Rectal smooth muscle tissue (tissue), 1 donor: Measurements from ENCODE around the gene S100A11.

ENCODE experiments used
- H3K27ac ChIP-seq: one replicate; pipeline ENCODE4 v1.7.0; 2013; ENCODE audit warnings: low read depth, low read length, inconsistent platforms
- H3K27me3 ChIP-seq: one replicate; pipeline ENCODE4 v1.7.0; 2013; ENCODE audit warnings: low read length; ENCODE audit not compliant: control insufficient read depth, insufficient read depth
- H3K36me3 ChIP-seq: one replicate; pipeline ENCODE4 v1.7.0; 2013; ENCODE audit warnings: low read length; ENCODE audit not compliant: control insufficient read depth, insufficient read depth
- H3K4me1 ChIP-seq: one replicate; pipeline ENCODE4 v1.7.0; 2013; ENCODE audit warnings: low read length; ENCODE audit not compliant: control insufficient read depth, insufficient read depth
- H3K4me3 ChIP-seq: one replicate; pipeline ENCODE4 v1.7.0; 2013; ENCODE audit warnings: low read length
- H3K9ac ChIP-seq: one replicate; pipeline ENCODE4 v1.7.0; 2013; ENCODE audit warnings: low read length

Gene S100A11

DNA sequence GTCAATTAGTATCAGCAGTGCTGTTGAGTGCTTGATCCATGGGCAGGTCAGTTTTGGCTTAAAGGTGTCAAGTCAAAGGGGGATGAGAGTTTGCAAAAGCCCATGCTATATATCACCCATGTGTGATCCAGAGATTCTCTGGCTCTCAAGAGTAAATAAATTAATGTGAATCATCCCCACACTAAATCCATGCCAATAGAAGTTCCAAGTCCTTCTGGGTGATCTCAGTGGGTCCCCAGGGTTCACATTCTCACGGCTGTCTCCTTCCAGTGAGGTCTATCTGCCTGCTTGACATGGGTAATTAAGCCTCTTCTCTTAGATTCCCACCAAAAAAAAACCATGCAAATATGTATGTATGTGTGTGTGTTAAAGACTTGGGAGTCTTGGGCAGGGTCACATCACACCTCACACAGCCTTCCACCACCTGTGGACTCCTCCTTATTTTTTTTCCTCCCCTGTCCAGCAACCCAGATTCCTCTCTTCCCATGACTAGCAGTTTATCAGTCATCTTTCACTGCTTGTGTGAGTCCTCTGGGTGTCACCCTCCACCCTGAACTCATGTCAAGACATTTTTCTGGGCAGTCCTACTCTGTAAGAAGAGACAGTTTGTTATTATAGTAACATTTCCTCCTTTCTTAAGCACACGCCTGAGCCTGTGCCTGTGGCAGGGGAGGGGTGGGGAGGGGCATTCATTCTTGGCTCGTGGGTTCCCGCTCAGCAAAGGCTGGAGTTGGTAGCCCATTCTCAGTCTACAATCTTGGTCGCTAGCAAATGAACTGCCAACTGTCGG, 14.3 kb upstream of the S100A11 start:
- H3K4me1 ChIP-seq: peaks cover 15% of the 10 kb centered on the region
- no peak overlapping the region for H3K9ac ChIP-seq
- no peaks in the 10 kb centered on the region for H3K36me3 ChIP-seq
- no peak overlapping the region for H3K4me3 ChIP-seq
- peaks cover 5% of the 10 kb centered on the region for H3K27me3 ChIP-seq
- no peak overlapping the region for H3K27ac ChIP-seq

DNA sequence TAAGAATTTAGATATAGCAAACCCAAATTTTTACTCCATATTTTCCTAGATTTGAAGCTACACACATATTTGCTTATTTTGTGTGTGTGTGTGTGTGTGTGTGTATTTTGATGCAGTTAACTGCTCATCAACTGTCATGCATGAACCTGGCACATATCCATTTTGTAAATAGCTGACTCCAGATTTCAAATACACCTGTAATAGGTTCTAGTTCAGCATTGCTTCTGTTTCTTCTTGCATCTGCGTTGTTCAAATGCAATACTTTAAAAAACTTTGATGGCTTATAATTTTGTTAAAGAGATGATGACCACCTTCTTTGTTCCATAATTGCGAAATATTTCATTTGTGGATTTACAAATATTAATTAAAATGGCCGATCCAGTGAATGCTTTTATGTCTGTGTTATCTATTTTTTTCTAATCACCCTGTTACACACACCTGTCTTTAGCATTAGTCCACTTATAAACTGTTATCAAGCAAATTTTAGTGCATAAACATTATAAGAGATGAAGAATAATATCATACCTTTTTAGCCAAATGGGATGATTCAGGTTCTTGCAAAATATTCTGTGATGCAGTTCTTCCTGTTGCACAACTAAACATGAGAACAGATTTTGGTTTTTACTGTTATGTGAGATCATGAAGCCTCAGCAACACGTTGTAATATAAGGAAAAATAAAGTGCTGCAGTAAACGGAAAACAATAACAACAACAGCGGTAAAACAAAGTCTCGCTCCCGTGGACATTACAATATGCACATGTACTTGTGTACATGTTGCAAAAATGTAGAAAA, 12.7 kb upstream of the S100A11 start:
- Histone ChIP-seq H3K4me3 (no peak overlapping the region), H3K36me3 (no peaks in the 10 kb centered on the region), H3K27ac (no peak overlapping the region), H3K4me1 (peaks cover 15% of the 10 kb centered on the region), H3K27me3 (peaks cover 5% of the 10 kb centered on the region), H3K9ac (no peak overlapping the region)

DNA sequence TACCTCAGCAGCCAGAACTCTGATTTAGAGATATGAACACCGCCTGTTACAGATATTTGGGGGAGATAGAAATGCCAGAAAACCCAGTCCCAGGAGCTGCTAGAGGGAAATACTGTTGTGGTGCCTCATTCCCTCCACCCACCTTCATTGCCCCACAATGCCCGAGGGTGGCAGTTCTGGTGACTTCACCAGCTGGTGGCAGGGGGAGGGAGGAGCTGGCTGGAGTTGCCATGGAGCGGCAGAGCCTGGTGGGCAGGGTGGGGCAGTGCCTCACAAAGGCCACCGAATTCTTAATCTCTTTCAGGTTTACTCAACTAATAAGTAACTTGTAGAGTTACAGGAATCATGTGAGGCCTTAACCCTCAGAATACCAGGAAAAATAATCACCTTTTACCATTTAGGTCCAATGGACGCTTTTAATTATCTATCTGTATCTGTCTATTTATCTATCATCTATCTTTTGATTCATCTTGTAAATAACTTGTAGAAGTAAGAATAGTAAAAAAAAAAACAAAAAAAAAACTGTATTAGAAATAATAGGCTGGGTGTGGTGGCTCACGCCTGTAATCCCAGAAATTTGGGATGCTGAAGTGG, 11.7 kb upstream of the S100A11 start:
- Histone ChIP-seq H3K36me3 (no peaks in the 10 kb centered on the region), H3K9ac (no peak overlapping the region), H3K27me3 (peaks cover 3% of the 10 kb centered on the region), H3K27ac (peak overlapping the region; percentile 92), H3K4me3 (peak overlapping the region; percentile 11), H3K4me1 (peaks cover 15% of the 10 kb centered on the region)

DNA sequence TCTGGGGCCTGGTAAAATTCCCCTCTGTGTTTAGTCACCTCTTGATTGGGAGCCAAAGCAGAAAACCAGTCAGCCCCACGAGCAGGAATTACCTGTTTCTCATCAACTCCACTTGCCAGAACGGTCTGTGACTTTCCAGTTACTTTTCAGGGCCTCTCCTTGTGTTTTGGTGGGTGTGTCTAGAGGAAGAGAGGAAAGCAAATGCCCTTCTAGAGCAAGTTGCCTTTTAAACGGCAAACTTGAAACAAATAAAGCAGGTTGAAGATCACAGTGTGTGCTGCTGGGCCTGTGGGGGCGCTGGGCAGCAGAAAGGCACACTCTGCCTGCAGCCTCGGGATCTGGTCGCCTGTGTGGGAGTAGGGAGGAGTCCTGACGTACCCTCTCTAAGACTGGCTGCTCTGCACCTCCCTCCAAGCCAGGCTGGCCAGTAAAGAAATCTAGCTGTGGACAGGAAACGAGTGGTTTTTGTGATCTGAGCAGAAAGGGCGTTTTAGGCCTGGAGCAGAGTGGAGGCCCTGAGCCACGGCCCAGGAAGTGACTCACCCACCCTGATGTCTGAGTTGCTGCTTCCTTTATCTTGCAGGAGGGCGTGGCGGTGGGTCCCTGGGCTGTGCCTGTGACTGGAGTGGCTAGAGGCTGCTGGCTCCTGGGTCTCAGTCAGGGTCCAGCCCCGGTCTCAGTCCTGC, 11.1 kb upstream of the S100A11 start:
- Histone ChIP-seq H3K27ac (peak overlapping the region; percentile 92), H3K4me1 (peaks cover 15% of the 10 kb centered on the region), H3K4me3 (peak overlapping the region; percentile 34), H3K9ac (peak overlapping the region; percentile 60), H3K27me3 (no peaks in the 10 kb centered on the region), H3K36me3 (no peaks in the 10 kb centered on the region)

DNA sequence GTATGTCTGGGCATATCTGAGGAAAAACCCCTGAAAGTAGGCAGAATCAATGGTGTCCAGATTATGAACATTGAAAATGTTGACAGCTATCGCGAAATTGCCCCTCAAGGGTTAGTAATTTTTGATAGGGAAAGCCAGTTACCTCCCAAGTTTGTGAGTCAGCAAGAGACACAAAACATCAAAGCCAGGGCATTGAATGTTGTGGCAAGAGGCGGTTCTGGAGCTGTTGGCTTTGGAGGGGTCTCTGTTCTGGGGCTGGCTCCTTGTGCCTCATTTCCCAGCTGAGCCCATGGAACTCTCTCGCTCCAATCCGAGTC, 10.6 kb upstream of the S100A11 start:
- H3K27me3 ChIP-seq: no peaks in the 10 kb centered on the region
- H3K9ac ChIP-seq: no peak overlapping the region
- peaks cover 15% of the 10 kb centered on the region for H3K4me1 ChIP-seq
- H3K4me3 ChIP-seq: peak overlapping the region; percentile 34
- peak overlapping the region; percentile 92 for H3K27ac ChIP-seq
- H3K36me3 ChIP-seq: no peaks in the 10 kb centered on the region

DNA sequence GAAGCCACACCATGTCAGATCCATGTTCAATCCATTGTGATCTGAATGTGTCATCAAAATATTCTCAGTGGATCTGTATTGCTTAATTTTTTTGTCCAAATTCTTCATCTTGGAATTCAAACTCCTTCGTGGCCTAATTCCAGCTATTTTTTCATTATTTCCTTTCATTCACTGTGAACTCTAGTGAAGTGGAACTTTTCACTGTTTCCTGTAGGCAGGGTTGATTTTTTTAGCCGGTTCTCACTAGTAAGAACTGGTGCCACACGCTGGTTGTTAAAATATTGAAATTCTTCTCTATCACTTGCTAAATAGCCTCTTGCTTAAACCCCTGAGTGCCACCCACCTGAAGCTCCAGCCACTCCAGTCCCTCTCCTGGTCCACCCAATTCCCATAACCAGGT, 7.6 kb upstream of the S100A11 start:
- no peak overlapping the region for H3K27ac ChIP-seq

DNA sequence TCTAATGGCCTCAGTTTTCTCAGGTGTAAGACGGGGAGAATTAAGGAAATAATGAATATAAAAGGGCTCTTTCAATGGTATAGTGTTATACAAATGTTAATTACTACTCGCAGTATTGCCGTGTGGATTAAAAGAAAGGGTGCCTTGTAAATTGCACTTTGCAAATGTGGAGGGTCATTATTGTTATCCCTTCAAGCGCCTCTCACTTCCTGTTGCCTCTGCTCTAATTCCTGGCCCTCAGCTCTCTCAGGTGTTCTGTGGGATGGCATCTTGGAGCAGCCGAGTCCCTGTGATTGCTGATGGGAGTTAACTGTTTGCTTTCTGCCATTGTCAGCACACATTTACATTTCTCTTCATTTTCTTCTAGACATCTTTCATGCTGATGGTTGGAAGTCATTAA, 7.1 kb upstream of the S100A11 start:
- Histone ChIP-seq H3K4me3 (no peak overlapping the region), H3K36me3 (no peaks in the 10 kb centered on the region), H3K9ac (no peak overlapping the region), H3K27ac (no peak overlapping the region), H3K4me1 (peaks cover 15% of the 10 kb centered on the region), H3K27me3 (no peaks in the 10 kb centered on the region)

More for the DNA sequence above, 7.6 kb upstream of the S100A11 start:
- Histone ChIP-seq H3K36me3 (no peaks in the 10 kb centered on the region), H3K27me3 (no peaks in the 10 kb centered on the region), H3K9ac (no peak overlapping the region), H3K4me3 (no peak overlapping the region), H3K4me1 (peaks cover 15% of the 10 kb centered on the region)

DNA sequence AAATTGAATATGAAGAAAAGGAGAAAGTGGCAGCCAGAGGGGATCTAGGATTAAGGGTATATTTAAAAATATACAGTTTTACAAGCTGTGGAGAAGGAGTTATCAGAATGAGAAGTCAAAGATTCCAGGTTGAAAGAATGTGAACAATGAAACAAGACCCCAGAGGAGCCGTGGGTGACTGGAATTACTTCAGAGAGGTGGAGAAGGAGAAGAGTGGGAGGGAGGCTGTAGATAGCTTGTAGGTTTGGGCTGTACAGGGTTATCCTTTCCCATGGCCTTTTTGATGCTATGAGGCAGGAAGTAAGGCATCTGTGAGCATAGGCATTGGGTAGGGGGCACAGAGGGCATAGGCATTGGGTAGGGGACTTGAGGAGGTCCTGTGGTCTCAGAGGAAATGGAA, 5.2 kb upstream of the S100A11 start:
- H3K27me3 ChIP-seq: no peaks in the 10 kb centered on the region
- no peaks in the 10 kb centered on the region for H3K36me3 ChIP-seq
- H3K27ac ChIP-seq: no peak overlapping the region
- no peaks in the 10 kb centered on the region for H3K4me1 ChIP-seq
- H3K9ac ChIP-seq: no peak overlapping the region
- no peak overlapping the region for H3K4me3 ChIP-seq

DNA sequence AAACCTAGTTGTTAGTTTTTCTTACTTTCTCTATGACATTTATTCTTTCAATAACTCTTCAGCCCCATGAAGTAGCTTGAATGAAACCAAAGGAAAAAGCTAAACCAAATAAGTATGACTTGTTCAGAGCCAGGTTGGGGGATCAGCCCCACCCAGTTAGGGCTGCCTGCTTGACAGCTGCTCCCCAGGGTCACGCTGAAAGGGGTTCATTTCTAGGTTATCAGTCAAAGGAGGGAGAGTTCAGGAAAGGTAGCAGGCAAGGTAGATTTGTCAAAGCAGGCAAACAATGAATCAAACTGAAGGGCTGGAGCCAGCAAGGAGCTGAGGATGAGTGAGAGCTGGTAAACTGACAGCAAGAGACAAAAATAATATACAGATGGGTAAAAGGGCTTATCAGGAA, 3.1 kb upstream of the S100A11 start:
- no peak overlapping the region for H3K4me3 ChIP-seq
- H3K4me1 ChIP-seq: peaks cover 3% of the 10 kb centered on the region
- H3K27ac ChIP-seq: no peak overlapping the region
- no peak overlapping the region for H3K9ac ChIP-seq
- H3K27me3 ChIP-seq: no peaks in the 10 kb centered on the region
- no peaks in the 10 kb centered on the region for H3K36me3 ChIP-seq

DNA sequence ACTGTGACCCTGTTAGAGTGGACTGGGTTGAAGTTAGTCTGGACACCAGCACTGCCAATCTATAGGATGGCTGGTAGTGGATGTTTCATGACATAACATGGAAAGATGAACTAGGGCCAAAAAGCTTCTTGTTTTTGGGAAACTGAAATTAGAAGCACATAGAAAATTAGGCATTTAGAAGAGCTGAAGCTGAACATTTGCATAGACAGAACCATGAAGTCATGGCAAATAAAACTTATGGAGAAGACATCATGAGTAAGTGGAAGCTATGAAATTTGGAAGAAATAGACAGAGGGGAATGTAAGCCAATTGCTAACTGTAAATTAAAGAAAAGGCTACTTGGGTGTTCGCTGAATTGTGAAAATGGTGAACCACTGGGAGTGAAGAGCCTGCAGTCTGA, 2.7 kb upstream of the S100A11 start:
- Histone ChIP-seq H3K36me3 (no peaks in the 10 kb centered on the region), H3K4me1 (peaks cover 5% of the 10 kb centered on the region), H3K27me3 (no peaks in the 10 kb centered on the region), H3K4me3 (no peak overlapping the region), H3K9ac (no peak overlapping the region), H3K27ac (no peak overlapping the region)

DNA sequence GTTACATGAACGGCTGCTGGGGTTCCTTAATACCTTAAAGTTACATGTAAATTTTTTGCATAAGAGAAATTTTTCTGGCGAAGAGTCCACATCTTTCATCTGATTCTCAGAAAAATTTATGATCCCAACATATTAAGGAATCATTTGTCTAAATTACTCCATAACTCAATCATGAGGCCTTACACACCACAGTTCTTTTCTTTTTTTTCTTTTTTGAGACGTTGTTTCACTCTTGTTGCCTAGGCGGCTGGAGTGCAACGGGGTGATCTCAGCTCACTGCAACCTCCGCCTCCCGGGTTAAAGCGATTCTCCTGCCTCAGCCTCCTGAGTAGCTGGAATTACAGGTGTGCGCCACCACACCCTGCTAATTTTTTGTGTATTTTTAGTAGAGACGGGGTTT, 2.1 kb upstream of the S100A11 start:
- H3K4me1 ChIP-seq: peaks cover 11% of the 10 kb centered on the region
- H3K27ac ChIP-seq: no peak overlapping the region
- H3K9ac ChIP-seq: no peak overlapping the region
- H3K36me3 ChIP-seq: peaks cover under 1% of the 10 kb centered on the region
- no peaks in the 10 kb centered on the region for H3K27me3 ChIP-seq
- H3K4me3 ChIP-seq: no peak overlapping the region

DNA sequence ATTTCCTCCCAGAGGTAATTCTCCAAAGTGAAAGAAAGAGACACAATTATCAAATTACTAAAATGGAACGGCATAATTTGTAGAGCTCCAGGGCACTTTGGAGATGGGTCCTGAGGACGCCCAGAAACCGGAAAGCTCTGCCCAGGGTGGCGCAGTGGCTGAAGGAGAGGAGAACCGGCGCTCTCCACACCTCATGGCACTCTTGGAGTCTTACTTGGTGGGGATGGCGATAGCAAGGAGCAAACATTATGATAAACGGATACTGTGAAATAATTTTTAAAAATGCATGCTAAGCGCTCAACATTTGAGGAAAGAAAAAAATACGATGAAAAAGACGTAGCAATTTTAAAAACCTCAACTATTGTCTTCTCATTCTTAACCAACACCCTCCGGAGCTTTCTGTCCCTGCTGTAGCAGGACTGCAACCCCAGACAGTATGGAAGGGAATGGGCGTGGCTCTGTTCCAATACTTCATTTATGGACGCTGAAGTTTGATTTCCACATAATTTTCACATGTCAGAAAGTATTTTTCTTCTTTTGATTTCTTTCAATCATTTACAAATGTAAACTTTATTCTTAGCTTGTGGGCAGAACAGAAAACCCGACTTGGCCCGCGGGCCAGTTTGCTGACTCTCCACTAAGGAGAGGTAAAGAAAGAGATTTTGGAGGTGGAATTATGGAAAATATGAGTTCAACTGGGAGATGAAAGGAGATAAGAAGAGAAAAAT, 1.1 kb downstream of the S100A11 start:
- peaks cover 18% of the 10 kb centered on the region for H3K36me3 ChIP-seq
- H3K9ac ChIP-seq: peak overlapping the region; percentile 51
- H3K27ac ChIP-seq: peak overlapping the region; percentile 89
- peaks cover 12% of the 10 kb centered on the region for H3K4me1 ChIP-seq
- no peaks in the 10 kb centered on the region for H3K27me3 ChIP-seq
- H3K4me3 ChIP-seq: peak overlapping the region; percentile 93
